ENCODE measurements around the gene STON1. TPM values are rescaled to one million over a fixed set of nuclear protein-coding genes. Genes with fewer than 3 reads are reported as not detected.

Gene STON1
- polyA plus RNA-seq, 1 donor from 2014 or later: 2.8 TPM

GRCh38 chr2:48483506-48483905, 46.4 kb upstream of the STON1 start:
- Histone ChIP-seq H3K9ac (ENCODE audit: low read length) (no peak overlapping the region), H3K9me2 (ENCODE audit: insufficient read depth, low read length) (no peaks in the 10 kb centered on the region), H4K20me1 (ENCODE audit: insufficient read depth) (no peaks in the 10 kb centered on the region), H3K79me2 (replicated peaks; ENCODE audit: insufficient read depth, low read length) (no peaks in the 10 kb centered on the region), H2AFZ (ENCODE audit: low read depth, low read length) (no peak overlapping the region), H3K4me3 (ENCODE audit: low read length) (no peak overlapping the region), H3F3A (ENCODE audit: insufficient read depth, low read length, poor library complexity, severe bottlenecking) (no peaks in the 10 kb centered on the region), H3K27ac (ENCODE audit: low read length) (no peak overlapping the region), H3K4me2 (ENCODE audit: low read length) (no peak overlapping the region), H3K9me3 (ENCODE audit: low read length) (no peaks in the 10 kb centered on the region), H3K27me3 (ENCODE audit: insufficient read depth, low read depth, low read length) (no peaks in the 10 kb centered on the region), H3K36me3 (ENCODE audit: insufficient read depth, low read length) (peaks cover 5% of the 10 kb centered on the region)
- TF ChIP-seq MXI1 (conservative IDR thresholded peaks at IDR 0.05; ENCODE audit: poor library complexity, severe bottlenecking) (no peak), CTCF (IDR thresholded peaks at IDR 0.05; ENCODE audit: poor library complexity, severe bottlenecking) (no peak), RAD21 (conservative IDR thresholded peaks at IDR 0.05) (no peak), TAF1 (IDR thresholded peaks at IDR 0.05; ENCODE audit: low read depth) (no peak), POLR2AphosphoS5 (IDR thresholded peaks at IDR 0.05) (no peak), REST (IDR thresholded peaks at IDR 0.05; ENCODE audit: borderline replicate concordance) (no peak), EZH2 (IDR thresholded peaks at IDR 0.05; ENCODE audit: borderline replicate concordance, insufficient read depth, low read length, poor library complexity, severe bottlenecking) (no peak), SMC3 (conservative IDR thresholded peaks at IDR 0.05; ENCODE audit: poor library complexity) (no peak), EP300 (conservative IDR thresholded peaks at IDR 0.05; ENCODE audit: poor library complexity, severe bottlenecking) (no peak)

- Histone ChIP-seq H3K27ac (ENCODE audit: low read length) (no peak overlapping the region), H3K9ac (ENCODE audit: low read length) (no peak overlapping the region), H3K36me3 (ENCODE audit: insufficient read depth, low read length) (peaks cover 5% of the 10 kb centered on the region)
These were observed 46.0 kb upstream of the STON1 start for GRCh38 chr2:48483916-48484315.

More at GRCh38 chr2:48483916-48484315, 46.0 kb upstream of the STON1 start:
- H3K4me3 ChIP-seq (ENCODE audit: low read length): no peak overlapping the region
- H3K27me3 ChIP-seq (ENCODE audit: insufficient read depth, low read depth, low read length): no peaks in the 10 kb centered on the region
- no peaks in the 10 kb centered on the region for H3K9me2 ChIP-seq (ENCODE audit: insufficient read depth, low read length)
- no peak overlapping the region for H3K4me2 ChIP-seq (ENCODE audit: low read length)
- no peaks in the 10 kb centered on the region for H3K79me2 ChIP-seq (replicated peaks; ENCODE audit: insufficient read depth, low read length)
- no peaks in the 10 kb centered on the region for H3K9me3 ChIP-seq (ENCODE audit: low read length)
- H2AFZ ChIP-seq (ENCODE audit: low read depth, low read length): no peak overlapping the region
- TF ChIP-seq EP300 (conservative IDR thresholded peaks at IDR 0.05; ENCODE audit: poor library complexity, severe bottlenecking): no peak
- TF ChIP-seq REST (IDR thresholded peaks at IDR 0.05; ENCODE audit: borderline replicate concordance): no peak
- no peak for TF ChIP-seq RAD21 (conservative IDR thresholded peaks at IDR 0.05)
- TF ChIP-seq TAF1 (IDR thresholded peaks at IDR 0.05; ENCODE audit: low read depth): no peak
- TF ChIP-seq CTCF (IDR thresholded peaks at IDR 0.05; ENCODE audit: poor library complexity, severe bottlenecking): no peak
- no peaks in the 10 kb centered on the region for H4K20me1 ChIP-seq (ENCODE audit: insufficient read depth)
- no peaks in the 10 kb centered on the region for H3F3A ChIP-seq (ENCODE audit: insufficient read depth, low read length, poor library complexity, severe bottlenecking)

Data from neural cell (in vitro differentiated cells).